Activated T-cell treated with anti-CD3 and anti-CD28 coated beads, Interleukin-2, amount 50 U/mL, for 1 hour (primary cell): Measurements from ENCODE around the gene BNC2.

Experiments
- DNase-seq: peaks from one replicate; pipeline ENCODE4 v3.0.0-alpha.2; 2020

Gene BNC2

GRCh38 chr9:16750553-16750952 lies 119.9 kb downstream of the BNC2 start:
- DNase-seq, result no peak

GRCh38 chr9:16745359-16745758 lies 125.1 kb downstream of the BNC2 start:
- DNase-seq, result no peak

- DNase-seq, result no peak
Observed at GRCh38 chr9:16744394-16744793, 126.1 kb downstream of the BNC2 start.

- DNase-seq, result no peak
Observed at GRCh38 chr9:16743375-16743774, 127.1 kb downstream of the BNC2 start.

GRCh38 chr9:16735001-16735400 lies 135.5 kb downstream of the BNC2 start:
- no peak for DNase-seq

GRCh38 chr9:16732546-16732945 lies 137.9 kb downstream of the BNC2 start:
- no peak for DNase-seq

GRCh38 chr9:16730162-16730561 lies 140.3 kb downstream of the BNC2 start:
- no peak for DNase-seq

- no peak for DNase-seq
Observed at GRCh38 chr9:16729651-16730050, 140.8 kb downstream of the BNC2 start.

- DNase-seq, result no peak
Observed at GRCh38 chr9:16728137-16728508, 142.3 kb downstream of the BNC2 start.

GRCh38 chr9:16727452-16728136 lies 142.9 kb downstream of the BNC2 start:
- DNase-seq, result no peak

GRCh38 chr9:16726718-16727451 lies 143.6 kb downstream of the BNC2 start:
- no peak for DNase-seq

GRCh38 chr9:16726029-16726428 lies 144.4 kb downstream of the BNC2 start:
- DNase-seq, result no peak

GRCh38 chr9:16725066-16725465 lies 145.4 kb downstream of the BNC2 start:
- no peak for DNase-seq

GRCh38 chr9:16721972-16722371 lies 148.5 kb downstream of the BNC2 start:
- DNase-seq, result no peak

GRCh38 chr9:16720386-16720785 lies 150.1 kb downstream of the BNC2 start:
- DNase-seq, result no peak

- DNase-seq, result no peak
Observed at GRCh38 chr9:16719921-16720320, 150.5 kb downstream of the BNC2 start.

- DNase-seq, result no peak
Observed at GRCh38 chr9:16718952-16719351, 151.5 kb downstream of the BNC2 start.

- no peak for DNase-seq
Observed at GRCh38 chr9:16718296-16718695, 152.2 kb downstream of the BNC2 start.

- no peak for DNase-seq
Observed at GRCh38 chr9:16716601-16717000, 153.9 kb downstream of the BNC2 start.

GRCh38 chr9:16715404-16715803 lies 155.1 kb downstream of the BNC2 start:
- DNase-seq, result no peak

- DNase-seq, result no peak
Observed at GRCh38 chr9:16712787-16713186, 157.7 kb downstream of the BNC2 start.

GRCh38 chr9:16710888-16711287 lies 159.6 kb downstream of the BNC2 start:
- DNase-seq, result no peak

- no peak for DNase-seq
Observed at GRCh38 chr9:16709924-16710323, 160.5 kb downstream of the BNC2 start.

- DNase-seq, result no peak
Observed at GRCh38 chr9:16708656-16709435, 161.6 kb downstream of the BNC2 start.
